Thyroid gland (tissue), 4 donors: Measurements from ENCODE around the gene ZDHHC9.

Experiments used
- POLR2A ChIP-seq, 2 donors: fragments of 450-650 bp; IDR thresholded peaks; one replicate each; pipeline ENCODE4 v1.6.1; 2017; ENCODE audit warnings: antibody characterized with exemption in 2 of 2, mild to moderate bottlenecking in 2 of 2, moderate library complexity in 1 of 2
- TF ChIP-seq, protein P1 (sequence below), 6 experiments: fragments of 200-600 bp in 3 of 6; fragments of 450-650 bp in 3 of 6; sonication (generic) in 3 of 6; IDR thresholded peaks; one replicate each; pipeline ENCODE4 v1.5.1; 2016 to 2019; ENCODE audit warnings: antibody characterized with exemption in 6 of 6, mild to moderate bottlenecking in 2 of 6, inconsistent platforms in 1 of 6, moderate library complexity in 1 of 6

DNA sequence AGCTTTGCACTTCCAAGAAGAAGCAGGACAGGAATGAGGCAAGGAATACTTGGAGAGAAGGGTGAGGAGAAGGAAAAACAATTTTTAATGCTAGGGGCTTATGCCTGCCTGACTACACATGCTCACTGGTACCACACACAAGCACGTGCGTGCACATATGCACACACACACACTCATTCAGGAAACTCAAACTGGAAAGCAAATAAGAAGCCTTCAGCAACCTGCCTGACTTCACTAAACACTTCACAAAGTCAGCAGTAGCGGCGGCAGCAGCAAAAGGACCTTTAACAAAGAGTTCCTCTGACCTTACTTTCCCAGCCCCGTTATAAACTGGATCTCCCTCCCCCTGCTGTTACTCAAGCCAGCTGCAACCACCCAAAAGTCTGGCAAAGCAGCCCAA, 3.3 kb downstream of the ZDHHC9 start:
- TF ChIP-seq, protein P1, sequence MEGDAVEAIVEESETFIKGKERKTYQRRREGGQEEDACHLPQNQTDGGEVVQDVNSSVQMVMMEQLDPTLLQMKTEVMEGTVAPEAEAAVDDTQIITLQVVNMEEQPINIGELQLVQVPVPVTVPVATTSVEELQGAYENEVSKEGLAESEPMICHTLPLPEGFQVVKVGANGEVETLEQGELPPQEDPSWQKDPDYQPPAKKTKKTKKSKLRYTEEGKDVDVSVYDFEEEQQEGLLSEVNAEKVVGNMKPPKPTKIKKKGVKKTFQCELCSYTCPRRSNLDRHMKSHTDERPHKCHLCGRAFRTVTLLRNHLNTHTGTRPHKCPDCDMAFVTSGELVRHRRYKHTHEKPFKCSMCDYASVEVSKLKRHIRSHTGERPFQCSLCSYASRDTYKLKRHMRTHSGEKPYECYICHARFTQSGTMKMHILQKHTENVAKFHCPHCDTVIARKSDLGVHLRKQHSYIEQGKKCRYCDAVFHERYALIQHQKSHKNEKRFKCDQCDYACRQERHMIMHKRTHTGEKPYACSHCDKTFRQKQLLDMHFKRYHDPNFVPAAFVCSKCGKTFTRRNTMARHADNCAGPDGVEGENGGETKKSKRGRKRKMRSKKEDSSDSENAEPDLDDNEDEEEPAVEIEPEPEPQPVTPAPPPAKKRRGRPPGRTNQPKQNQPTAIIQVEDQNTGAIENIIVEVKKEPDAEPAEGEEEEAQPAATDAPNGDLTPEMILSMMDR (IDR thresholded peaks at IDR 0.05) = no peak
- no peak for TF ChIP-seq POLR2A (IDR thresholded peaks at IDR 0.05)
